IPS-NIHi7 (cell line): ENCODE measurements around the gene WNT4.
A peak's percentile ranks its signal among the peaks of the same experiment; 100 is the strongest.

ENCODE experiments used
- DNase-seq: peaks from one replicate; pipeline ENCODE4 v3.0.0; 2012; ENCODE audit warnings: mixed read lengths; ENCODE audit errors: extremely low spot score

WNT4 gene

DNA sequence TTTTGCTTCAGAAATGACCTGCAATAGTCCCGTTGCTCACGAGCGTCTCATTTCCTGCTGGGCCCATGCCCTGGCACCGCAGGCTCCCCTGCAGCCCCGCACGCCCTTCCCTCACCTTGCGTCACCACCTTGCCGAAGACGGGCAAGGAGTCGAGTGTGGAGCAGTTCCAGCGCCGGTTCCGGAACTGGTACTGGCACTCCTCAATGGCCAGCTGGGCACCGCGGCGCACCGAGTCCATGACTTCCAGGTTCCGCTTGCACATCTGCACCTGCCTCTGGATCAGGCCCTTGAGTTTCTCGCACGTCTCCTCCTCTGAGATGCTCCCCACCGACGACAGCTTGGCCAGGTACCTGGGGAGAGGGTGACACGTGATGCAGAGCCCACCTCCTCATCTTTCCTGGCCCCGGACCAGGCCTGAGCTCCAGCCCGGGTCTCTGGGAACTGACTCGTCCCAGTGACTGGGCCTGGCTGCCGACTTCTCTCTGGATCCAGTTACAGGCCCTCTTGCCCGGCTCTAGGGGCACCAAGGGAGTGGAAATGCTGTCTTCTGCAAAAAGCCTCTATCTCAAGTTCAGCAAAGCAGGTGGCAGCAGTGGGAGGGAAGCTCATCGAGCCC, 13.3 kb downstream of the WNT4 start:
- DNase-seq = no peak

DNA sequence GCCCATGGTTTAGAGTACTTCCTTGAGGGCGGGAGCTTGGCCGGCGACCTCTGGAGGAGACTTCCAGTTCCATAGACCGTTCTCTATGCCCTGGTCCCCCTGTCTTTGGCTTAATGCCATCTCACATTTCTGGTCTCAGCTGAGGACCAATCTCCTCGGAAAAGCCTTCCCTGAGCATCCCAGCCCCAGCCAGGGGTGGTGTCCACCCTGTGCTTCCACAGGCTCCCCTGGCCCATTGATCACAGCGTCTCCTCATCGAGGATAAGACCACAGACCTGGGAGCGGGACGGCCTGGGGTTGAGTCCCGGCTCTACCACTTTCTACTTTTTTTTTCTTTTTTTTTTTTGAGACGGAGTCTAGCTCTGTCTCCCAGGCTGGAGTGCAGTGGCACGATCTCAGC, 14.5 kb downstream of the WNT4 start:
- no peak for DNase-seq

DNA sequence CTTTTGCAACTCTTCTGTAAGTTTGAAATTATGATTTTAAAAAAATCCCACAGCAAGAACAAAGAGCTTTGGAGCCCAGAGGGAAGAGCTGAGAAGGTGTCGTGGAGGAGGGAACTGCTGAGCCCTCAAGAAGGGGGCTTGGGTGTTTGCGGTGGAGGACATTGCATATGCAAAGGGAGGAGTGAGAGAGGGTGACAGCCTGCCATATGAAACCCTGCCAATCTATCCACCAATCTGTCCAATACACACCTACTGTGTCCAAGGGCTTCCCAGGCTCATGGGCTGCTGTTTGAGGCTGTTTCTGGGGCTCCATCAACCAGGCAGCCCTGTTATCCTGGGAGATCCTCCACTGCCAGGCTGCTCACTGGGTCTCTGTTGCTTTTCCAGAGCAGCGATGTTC, 15.2 kb downstream of the WNT4 start:
- DNase-seq = no peak

DNA sequence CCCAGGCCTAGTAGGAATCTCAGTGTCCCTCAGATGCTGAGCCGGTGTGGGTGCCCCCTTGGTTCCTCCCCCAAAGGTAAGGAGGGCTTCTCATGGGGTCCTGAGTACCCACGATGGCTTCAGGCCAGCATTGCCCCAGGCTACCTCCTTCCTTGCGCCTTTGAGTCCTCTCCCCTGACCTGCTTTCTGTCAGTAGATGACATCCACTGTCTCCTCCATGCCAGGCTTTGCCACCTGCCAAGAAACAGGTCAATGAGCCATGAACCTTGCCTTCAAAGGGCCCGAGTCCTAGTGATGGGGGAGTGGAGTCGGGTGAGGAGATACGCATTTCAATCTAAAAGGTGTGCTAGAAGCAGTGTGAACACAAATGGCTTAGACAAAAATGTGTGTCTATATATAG, 15.6 kb downstream of the WNT4 start:
- no peak for DNase-seq

DNA sequence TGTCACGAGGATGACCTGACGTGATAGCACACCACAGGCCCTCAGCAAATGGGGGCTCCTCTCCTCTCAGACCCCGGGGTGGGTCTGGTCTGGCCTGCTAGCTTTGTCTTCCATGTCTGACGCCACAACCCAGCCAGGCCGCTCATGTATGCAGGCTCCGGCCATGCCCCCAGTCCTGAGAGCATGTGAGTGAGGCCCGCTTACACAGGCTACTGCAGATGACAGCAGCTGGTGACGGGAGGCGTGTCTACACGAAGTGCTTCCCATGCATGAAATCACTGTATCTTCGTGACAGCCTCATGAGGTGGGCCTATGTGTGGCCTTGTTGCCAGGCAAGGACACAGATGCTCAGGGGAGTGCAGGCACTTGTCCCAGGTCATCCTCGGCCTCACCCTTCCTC, 16.4 kb downstream of the WNT4 start:
- DNase-seq = no peak

DNA sequence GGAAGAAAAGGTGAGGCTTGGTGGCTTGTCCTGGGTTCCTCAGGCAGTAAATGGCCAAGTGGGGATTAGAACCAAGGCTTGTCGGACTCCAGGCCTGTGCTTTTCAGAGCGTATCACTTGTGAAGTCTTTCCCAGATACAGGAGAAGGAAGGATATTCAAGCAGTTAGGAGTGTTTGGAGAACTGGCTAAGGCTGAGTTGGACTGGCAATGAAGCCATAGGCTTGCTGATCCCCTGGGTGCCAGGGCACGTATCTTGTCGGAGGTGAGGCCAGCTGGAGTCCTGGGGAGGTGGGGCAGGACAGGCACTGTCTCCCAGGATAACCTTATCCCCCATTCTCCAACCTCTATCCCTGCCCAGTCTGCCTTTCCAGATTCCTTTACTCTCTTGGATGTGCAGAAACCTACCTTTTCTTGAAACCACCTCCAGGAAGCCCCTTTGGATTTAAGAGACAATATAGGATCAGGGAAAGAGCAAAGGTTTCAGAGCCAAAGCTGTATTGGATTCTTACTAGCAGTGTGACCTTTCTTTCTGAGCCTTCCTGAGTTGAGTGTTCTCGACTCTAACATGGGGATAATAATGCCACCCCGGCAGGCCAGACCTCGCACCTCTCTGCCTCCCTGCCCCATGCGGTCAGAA, 18.2 kb downstream of the WNT4 start:
- DNase-seq = no peak

DNA sequence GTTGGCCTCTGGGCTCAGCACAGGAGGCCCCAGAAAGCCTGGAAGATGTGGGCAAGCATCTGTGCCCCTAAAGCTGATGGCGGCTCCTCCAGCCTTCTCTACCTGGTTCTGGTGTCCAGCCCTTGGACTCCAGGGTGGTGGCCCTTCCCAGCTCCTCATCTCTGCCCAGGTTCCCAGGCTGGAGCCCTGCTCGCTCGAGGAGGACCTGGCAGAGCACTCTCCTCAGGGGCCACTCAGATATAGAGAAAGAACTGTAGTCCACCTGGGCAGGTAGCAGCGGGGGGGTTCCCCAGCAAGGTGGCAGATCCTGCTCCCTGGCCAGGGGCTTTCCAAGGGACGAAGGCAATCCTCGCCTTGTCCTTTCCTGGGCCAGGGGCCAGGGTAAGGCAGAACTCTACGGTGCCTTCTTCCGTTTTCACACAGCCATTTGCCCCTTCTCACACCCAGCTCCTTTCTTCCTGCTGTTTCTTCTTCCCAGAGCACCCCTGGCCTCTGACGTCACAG, 18.9 kb downstream of the WNT4 start:
- DNase-seq = no peak

DNA sequence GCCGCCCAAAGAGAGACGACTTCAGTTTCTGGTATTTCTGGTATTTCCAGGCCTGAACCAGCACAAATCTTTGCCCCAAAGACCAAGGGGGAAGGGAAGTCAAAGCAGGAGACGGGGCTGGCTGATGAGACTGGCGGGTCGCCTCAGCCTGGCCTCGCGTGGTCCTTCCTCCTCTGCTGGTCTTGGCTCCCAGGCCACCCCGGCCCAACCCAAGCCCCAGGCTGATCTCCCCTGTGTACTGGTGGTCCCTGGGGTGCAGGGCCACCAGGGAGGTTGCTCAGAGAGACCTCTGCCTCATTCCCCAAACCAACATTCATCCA, 19.9 kb downstream of the WNT4 start:
- peak; percentile 38 for DNase-seq

DNA sequence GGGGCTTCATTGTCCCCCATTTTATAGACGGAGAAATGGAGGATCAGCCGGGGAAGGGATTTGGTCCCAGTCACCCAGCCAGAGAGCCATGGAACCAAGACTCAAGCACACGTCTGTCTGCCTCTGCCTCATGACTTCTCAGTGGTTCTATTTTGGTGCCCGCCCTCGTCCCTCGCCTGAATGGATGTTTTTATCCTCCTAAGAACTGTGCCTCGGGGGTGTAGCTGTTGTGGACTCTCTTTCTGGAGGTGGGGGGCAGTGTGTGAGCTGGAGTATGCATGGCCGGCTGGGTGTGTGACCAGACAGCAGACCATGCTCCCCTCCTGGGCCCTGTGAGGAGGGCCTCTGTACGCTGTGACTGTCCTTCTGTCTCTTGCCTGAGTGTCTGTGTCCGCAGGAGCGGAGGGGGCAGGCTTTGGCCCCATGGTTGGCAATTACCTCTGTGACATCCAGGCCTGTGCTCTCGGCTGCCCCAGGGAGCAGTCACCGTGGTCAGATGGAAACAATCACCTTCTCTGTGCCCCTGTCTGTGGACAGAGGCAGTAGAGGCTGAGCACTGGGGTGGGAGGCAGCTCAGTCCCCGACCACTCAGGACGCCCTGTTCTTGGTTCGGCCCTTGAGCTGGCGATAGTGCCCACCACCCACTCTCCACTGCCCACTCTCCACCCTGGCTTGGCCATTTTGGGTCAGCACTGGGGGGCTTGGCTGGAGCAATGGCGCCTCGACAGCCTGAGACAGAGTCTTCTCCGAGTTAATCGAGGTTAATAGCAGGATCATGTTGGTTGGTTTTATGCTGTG, 20.4 kb downstream of the WNT4 start:
- DNase-seq = no peak

DNA sequence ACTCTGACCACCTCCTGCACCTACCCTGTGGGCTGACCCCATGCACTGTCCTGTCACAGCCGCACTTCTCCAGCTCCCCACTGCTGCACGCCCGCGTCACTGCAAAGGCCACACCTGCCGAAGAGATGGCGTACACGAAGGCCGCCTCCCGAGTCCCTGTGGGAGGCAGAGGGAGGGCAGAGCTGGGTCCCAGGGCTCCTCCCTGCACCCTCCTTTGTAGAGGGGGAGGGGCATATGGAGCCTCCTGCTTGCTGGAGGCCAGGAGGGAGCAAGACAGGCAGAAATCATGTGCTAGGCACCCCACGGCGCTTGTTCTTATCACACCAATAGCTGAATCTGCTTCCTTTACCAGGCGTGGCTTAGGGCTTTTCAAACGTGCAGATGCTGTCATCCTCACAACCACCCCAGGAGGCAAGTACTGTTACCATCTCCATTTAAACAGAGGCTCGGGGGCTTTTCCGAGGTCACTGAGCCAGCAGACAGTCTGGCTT, 21.4 kb downstream of the WNT4 start:
- DNase-seq = peak; percentile 58

DNA sequence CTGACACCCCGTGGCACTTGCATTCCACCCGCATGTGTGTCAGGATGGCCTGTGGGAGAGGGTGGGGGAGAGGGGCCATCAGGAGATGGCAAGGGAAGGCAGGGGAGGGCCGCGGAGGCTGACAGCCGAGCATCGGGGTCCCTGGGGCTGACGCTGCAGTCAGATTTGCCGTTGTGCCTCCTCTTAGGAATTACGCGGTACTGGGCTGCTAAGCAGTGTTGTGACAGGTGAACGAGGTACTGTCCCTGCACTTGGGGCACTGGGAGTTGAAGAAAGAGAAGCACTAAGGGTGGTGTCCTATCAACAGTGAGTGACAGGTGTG, 22.5 kb downstream of the WNT4 start:
- no peak for DNase-seq

DNA sequence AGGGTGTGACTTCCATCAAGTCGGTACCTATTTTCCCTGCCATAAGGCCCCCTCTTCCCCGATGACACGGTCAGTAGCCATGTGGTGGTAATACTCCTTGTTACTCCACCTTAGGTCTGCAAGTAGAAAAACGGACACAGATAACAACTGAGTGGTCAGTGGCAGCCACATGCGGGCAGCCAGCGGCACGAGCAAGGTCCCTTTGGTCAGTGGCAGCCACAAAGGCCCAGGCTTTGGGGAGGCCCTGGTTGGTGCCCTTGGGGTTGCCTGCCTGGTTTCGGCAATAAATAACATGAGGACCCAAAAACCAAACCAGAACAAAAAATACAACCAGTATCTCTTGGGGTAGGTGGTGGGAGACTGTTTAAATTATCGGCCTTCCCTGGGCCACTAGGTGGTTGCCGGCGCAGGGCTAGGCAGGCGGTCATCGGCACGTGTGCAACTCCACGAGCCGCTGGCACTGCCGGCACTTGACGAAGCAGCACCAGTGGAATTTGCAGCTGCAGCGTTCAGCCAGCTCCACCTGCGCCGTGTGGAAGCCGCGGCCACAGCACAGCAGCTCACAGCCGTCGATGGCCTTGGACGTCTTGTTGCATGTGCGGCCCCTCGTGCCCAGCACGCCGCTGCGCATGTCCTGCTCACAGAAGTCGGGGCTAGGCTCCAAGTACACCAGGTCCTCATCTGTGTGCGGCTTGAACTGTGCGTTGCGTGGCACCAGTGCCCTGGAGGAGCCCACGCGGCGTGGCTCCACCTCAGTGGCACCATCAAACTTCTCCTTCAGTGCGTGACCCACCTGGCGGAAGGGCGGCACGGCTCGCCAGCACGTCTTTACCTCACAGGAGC, 23.1 kb downstream of the WNT4 start:
- DNase-seq = no peak

DNA sequence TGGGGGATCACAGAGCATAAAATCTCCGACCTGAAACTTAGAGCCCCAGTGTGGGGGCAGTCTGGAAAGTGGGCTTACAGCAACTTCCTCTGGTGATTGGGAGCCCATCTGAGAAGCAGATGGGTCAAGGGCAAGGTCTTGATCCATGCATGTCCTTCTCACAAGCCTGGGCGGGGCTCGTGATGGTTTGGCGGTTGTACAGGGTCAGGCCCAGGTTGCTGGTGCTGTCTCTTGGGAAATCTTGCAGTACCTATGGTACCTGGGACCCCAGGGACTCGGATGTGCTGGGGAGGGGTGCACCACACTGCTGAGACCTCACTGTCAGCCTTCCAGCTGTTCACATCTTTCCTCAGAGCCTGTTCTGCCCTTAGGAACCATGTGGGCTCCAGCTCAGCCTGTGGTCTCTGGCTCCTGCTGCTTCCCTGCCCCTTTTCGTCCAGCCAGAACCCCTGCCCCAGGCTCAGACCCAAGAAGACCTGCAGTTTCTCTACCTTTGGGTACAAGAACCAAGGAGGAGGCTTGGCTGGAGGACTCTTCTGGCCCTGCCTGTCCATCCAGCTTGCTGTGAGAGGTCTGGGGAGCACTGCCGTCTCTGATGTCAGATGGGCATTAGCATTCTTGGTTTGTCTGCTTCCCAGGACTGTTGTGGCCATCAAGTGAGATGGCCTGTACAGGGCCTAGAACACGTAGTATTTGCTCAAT, 24.5 kb downstream of the WNT4 start:
- no peak for DNase-seq

DNA sequence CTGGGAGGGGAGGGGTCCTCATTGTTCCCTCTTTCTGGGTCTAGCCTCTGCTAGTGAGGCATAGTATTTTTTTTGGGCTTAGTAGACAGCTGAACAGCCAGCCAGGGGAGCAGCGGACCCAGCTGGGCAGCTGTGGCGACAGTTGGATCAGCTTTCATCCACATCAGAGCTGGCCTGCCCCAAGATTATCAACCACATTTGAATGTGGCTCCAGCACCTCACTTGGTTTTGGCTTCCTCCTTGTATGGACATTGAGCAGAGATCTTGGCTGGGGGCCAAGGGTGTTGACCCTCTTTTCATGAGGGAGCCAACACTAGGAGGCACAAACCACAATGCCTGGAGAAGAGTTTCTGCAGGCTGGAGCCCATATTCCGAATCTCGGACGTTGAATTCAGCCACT, 25.0 kb downstream of the WNT4 start:
- no peak for DNase-seq

DNA sequence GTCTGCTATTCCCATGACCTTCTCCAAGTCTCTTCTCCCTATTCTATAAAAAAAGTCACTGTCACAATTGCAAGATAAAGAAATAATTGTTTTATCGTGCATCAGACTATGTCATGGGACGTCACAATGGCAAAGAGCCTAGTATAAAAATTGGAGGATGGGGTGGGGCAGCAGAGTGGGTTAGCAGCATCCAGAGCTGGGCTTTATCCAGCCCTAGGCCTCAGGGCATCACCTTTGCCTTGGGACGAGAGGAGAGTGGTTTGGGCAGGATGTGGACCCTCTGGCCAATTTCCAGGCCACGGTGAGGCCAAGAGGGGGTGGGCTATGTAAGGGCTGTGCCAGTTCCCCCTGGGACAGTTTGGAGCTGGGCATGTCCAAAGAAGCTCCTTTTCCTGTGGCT, 25.7 kb downstream of the WNT4 start:
- DNase-seq = no peak

DNA sequence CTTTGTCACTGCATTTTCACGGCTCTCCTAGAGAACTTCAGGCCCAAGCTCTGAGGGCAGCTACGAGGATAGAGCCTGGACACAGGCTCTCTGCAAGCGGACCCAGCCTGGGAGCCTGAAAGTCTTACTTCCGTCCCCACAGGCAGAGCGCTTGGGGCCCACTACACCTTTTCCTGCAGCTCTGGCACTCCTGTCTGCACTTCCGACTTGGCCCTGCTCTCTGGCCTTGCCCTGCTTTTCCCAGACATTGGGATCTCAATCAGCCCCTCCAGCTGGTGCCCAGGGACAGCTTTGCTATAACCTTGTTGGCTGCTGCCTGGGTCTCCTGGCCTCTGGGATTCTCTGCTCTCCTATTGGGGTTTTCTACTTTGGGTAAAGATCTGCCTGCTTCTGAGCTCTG, 27.6 kb downstream of the WNT4 start:
- no peak for DNase-seq

DNA sequence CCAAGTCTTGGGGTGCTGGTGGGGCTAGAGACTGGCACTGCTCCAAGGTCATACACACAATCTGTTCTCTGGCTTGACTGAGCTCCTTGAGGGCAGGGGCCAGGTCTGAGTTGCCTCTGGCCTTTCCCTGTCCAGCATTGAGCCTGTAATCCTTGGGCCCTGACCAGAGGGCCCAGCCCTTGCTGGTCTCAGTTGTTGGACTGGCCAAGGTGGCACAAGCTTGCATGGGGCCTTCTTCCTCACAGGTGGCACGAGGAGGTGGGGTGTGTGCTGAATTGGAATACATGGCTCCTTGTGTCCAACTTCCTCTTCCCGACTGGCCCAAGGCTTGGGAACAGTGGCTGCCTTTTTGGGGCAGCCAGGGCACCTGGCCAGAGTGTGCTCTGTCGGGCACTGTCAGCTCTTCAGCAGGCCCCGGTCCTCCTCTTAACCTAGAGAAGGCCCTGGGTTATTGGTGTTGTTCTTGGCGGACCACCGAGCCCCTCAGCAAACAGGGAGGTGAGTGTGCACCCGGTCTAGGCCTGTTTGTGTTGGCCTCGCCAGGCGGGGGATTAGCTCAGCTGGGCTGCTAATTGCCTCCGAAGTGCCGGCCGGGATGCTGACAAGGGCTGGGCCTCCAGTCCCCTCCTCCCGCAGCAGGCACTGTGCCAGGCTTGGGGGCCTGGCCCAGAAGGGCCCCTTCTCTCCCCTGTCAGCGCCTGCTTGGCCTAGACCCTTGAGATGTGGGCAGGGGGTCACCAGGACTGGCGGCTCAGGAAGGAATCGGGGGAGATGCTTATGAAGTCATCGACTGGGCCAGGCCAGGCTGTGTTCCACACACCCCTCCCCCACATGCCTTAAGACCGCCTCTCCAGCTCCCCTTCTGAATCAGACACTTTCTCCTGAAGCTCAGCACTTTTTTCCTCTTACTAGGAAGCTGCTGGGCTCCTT, 28.5 kb downstream of the WNT4 start:
- peak; percentile 37 for DNase-seq

DNA sequence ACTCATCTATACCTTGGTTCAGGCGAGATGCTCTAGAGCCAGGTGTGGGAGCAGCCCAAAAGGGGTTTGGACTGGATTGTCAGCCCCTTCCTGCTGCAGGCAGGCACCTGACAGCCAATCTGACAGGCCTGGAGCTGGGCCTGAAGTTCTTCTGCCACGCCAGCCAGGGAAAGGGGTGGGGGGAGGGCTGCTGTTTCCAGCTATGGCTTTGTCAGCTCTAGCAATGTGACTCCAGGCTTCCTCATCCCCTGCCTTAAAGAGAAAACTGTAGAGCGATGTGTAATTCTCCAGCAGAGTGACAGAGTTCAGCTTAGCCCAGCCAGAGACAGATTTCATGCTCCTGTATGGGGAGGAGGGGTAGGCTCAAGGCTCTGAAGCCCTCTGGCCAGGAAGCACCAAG, 30.3 kb downstream of the WNT4 start:
- DNase-seq = no peak

DNA sequence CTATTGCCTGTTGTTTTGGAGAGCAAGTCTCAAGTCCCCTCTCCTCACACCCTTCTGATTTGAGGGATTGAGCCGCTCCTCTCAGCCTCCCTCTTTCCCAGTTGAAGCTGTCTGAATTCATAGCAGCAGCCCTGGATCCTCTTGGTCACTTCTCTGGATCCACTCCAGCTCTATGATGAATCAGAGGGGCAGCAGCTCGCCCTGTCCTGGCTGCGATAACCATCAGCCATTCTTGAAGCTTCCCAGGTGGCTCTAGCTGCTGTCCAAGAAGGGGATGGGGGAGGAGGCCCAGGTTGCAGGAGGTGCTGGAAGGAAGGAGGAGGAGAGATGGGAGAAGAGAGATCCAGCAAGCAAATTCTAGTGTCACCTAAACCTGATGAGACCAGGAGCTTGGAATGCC, 31.3 kb downstream of the WNT4 start:
- DNase-seq = no peak

DNA sequence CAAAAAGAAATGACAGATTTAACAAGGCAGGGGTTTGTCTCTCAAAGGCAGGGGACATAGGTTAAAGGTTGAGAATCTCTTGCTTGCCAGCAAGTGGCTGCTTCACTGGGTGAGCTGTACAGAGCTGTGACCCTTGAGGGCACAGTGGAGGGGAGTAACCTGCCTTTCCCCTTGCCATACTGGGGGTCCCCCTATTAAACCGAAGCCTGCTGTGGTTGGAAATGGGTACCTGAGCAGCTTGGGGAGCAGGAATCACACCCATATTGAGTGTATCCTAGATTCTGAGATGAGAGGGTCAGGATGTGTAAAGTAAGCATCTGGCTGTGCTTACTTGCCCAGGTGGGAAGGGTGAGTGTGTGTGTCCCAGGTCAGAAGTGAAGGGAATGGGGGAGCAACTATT, 31.8 kb downstream of the WNT4 start:
- DNase-seq = no peak

DNA sequence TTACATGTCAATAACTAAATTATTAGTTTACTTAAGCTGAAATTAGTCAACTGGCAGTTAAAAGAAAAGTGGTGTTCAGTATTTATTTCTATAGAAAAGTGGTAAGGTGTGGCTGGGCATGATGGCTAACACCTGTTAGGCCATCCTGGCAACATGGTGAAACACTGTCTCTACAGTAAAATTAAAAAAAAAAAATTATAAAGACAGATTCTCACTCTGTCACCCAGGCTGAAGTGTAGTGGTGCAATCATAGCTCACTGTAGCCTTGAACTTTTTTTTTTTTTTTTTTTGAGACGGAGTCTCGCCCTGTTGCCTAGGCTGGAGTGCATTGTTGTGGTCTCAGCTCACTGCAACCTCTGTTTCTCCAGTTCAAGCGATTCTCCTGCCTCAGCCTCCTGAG, 32.9 kb downstream of the WNT4 start:
- no peak for DNase-seq
